ENCODE data around the gene OPCML. TPM values are rescaled to one million over a fixed set of nuclear protein-coding genes. Genes with fewer than 3 reads are reported as not detected.

The OPCML gene
- total RNA-seq, 1 donor from 2014 or later = not detected

GRCh38 chr11:133064961-133065360 is 467.3 kb downstream of the OPCML start:
- no peak for DNase-seq

DNA sequence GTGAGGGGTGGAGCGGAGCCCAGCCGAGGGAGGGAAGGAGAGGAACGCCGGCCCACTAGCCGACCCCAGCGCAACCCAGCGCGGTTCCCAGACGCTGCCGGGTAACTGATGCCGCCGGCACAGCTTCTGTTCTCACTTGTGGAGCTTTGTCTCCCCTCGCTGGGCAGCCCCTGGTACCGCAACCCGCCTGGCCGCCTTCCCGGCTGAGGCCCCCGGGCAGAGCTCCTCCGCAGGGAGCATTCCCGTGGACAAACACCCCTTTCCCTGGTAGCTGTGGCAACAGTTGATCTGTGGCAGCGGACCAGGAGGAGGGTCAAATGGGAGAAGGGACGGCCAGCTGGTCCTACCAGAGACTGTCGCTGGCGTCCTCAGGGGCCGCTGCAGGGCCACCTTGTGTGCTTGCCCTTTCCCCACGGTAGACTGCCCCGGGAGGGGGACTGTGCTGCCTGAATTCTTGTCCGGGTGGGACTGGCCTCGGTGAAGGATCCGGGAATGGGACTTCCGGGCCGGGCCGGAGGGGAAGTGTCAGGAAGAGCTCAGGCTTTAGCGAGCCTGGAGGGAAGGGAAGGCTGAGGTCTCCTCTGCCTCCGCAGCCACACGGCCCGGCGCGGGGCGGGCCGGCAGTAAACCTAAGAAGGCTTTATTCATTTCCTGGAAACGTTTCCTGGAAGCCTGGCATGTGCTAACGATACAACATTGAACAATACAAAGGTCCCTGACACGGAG is 468.0 kb downstream of the OPCML start:
- peak; percentile 76 for DNase-seq

GRCh38 chr11:133058501-133058900 is 473.8 kb downstream of the OPCML start:
- no peak for DNase-seq

DNA sequence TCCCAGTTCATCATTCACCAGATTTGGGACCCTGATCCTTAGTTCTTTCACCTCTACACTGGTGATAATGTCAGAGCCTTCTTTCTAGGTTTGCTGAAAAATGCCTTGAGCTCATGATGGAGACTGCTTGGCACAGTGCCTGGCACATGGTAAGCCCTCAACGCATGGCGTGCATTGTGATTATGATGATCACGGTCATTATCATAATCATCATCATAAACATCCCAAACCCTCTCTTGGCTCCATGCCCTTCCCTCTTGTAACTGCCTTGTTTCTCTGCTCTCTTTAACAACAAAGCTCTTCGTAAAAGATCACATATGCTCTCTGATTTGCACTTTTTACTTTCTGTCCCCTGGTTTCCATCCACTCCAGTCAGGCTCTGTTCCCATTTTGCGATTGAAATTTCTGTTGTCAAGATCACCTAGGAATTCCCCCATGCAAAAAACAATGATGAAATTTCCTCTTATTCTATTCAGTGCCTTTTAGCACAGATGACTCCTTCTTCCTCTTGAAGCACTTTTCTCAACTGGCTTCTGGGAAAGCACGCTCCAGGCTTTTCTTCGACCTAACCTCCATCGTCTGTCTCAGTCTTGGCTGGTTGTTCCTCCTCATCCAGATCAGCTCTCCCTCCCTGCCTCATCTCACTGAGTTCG is 479.1 kb downstream of the OPCML start:
- peak; percentile 28 for DNase-seq

DNA sequence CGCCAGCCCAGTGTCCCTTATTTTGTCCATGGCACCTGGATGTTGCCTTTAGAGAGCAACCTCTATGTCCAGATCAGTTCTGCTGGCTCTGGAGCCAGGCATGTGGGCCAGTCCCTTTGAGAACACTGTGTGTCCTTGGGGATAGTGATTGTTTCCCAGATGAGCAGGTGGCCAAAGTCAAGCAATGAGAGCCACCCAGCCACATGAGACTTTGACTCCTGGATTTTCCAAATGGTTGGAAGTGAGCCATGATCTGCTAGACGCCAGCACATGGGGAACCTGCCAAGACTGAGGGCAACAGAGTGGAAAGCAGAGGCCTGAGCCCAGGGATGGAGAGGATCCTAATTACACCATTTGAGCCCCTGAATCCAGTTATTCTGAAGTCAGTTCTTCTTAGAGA is 479.8 kb downstream of the OPCML start:
- no peak for DNase-seq

DNA sequence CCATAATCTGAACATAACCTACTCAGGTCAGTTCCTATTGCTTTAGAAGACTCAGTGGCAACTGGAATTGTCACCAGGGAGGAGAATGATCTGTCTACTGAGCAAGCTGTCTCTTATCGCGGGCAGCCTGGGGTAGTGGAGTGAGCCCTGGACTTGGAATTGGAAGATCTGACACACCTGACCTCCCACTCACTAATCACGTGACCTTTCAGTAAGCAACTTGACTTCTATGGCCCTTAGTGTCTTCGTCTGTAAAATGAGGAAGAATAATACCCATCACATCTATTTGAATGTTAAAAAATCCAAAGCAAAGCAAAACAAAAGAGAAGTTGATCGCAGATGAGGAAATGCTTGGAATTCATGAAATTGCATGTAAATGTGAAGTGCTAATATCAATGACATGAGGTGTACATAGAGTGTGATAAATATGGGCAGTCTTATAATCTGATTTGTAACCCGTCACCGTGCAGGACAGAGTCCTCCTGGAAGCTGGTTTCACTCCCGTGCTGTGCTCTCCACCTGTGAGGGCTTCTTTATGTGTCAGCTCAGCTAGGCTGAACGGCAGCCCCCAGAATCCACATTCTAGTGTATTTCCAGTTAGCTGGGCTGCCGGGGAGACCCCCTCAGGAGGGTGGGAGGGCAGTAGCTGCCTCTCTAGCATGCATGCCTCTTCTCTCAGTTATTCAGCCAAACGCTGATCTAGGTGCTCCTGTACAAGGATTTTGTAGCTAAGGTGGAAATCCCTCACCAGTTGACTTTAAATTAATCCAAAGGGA is 482.9 kb downstream of the OPCML start:
- DNase-seq = no peak

DNA sequence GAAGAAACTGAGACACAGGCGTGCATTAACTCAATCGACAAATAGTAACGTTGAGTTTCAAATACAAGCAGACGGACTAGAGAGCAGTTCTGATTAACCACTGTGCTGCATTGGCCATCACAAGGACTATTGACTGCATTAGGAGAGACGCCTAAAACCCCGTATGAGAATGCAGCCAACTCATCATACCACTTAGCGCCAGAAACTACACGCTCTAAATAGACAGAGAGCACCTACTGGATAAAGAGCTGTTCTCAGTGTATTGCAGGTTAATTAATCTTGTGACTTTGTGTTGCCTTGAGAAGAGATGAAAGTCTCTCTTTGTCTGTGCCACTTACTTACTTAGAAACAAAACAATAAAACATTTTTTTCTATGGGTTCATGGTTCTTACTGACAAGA is 484.0 kb downstream of the OPCML start:
- no peak for DNase-seq

GRCh38 chr11:133047771-133048115 is 484.6 kb downstream of the OPCML start:
- DNase-seq = no peak

DNA sequence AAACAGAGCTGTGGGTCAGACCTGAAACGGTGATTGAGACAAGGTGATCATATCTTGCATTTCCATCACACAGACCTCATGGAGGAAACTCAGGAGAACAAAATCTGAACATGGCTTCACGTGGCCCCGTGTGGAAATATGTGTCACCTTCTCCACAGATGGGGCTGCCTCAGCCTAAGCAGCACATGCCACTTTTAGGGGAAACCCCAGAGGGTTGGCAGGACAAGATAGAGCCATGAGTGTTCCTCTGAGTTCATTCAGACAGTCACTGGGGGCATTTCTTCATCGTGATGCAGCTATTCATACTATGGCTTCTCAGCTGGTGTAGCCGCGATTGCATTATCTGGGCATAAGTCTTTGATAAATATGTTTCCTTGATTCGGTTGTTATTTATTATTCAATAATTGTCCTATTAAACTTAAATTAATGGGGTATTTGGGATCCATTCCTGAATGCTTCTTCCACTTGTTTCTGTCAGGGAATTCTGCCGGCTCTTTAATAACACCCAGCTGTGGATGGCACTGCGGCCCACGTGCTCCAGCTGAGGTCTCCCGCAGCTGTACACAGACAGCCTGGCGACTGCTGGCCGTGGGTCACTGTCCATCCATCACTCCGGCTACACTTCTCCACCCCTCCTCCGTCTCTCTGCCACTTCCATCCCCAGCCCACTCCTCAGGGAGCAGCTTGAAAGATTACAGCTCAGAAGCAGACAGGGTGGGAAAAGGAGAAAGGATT is 485.1 kb downstream of the OPCML start:
- DNase-seq = no peak

DNA sequence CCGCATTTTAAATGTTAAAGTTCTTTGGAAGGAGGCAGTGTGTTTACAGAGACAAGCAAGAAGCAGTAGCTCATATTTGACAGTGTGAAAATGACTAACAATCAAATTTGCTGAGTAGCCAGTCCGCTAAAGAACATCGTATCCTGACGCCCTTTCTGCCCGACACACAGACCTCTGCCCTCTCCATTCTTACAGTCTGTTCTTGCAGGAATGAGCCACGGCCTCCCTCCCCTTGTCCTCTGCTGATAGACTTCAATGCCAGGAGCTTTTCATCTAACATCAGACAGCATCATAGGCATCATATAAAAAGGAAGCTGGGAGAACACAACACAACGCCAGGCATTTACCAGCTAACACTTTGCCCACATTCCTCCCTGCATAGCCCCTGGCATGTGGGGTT is 486.0 kb downstream of the OPCML start:
- DNase-seq = no peak

DNA sequence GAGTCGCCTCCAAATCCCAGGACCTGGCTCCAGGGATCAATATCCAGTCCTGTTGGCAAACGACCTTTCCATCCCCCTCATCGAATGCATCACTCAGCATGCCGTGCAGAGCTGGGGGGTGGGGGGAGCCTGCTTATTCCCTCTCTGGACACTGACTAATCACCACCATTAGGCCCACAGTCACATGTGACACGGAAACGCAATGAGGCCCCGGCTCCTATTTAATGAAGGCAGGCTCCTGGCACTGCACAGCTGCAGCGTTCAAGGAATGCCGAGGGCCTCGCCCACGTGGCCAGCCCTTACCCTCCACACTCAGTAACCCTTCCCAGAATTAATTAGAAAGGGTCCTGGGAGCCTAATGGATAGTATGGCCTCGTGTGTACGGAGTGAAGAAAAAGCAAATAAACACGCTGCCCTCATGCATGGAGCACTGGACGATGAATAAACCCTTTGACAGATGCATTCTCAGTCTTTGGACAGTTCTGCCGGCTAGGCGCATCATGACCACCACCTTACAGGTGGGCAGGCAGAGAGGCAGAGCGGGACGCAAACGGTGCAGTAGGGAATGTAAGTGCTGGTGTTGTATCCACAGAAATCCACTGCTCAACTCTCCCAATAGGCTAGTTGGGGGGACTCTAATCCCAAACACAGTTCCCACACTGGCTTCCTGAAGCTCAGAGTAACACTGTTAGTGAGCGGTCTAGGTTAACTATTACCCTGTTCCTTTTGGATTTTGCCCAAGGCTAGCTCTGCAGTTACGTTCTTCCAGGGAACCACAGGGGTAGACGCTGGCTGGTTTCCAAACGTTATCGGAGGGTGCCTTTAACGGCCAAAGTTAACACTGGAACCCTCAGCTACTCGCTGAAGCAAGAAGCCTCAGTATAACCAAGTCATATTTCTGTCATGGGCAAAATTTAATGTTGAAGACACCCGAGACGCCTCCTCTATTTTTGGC is 490.1 kb downstream of the OPCML start:
- DNase-seq = no peak

GRCh38 chr11:133041181-133041580 is 491.1 kb downstream of the OPCML start:
- DNase-seq = no peak

GRCh38 chr11:133040289-133040900 is 491.9 kb downstream of the OPCML start:
- peak; percentile 21 for DNase-seq

DNA sequence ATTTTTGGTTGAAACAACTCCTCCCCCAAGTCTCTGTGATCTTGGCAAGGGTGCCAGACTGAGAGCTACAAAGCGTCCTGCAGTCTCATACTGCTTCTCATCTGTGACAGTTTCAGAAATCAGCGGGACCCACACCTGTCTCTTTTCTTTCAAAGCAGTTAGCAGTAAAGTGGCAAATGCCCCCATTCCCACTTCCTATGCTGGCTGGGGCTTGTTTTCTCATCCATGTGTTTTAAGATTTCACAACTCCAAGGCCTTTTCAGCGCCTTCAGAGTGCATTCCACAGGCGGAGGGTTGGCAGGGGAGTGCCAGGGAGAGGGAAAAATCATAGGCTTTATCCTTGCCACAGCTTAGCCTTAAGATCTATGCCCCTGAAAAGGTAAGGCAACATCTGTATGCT is 493.5 kb downstream of the OPCML start:
- DNase-seq = no peak

DNA sequence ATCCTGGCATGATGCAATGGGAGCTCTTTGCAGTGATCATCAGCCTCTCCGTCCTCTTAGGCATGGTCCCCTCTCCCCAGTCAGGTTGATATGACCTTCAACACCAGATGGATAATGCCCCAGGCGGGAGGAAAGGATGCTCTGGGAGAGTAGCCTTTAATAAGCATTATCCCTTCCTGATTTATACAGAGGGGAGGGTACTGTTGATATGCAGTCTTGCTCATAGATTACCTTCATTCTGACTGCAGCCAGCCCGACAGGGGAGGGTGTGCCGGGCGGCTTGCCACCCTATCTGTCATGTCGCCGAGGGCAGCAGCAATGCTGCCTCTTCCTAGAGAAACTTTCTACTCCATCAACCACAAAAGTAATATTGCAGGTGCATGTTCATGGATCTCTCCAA is 497.4 kb downstream of the OPCML start:
- DNase-seq = no peak

GRCh38 chr11:133029107-133029506 is 503.2 kb downstream of the OPCML start:
- no peak for DNase-seq

DNA sequence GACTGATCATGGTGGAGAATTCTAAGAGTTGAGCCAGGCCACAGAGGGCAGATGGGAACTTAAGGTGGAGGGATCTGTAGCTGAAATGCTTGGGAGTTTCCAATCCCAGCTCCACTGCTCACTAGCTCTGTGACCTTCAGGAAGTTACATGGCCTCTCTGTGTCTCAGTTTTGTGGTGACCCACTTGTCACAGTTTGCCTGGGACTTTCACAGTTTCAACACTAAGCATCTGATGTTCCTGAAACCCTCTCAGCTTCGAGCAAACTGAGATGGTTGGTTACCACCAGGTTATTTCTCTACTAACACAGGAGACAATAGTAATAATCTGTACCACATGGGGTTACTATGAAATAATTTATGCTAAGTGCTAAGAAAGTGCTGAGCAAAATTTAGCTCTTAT is 505.3 kb downstream of the OPCML start:
- no peak for DNase-seq

DNA sequence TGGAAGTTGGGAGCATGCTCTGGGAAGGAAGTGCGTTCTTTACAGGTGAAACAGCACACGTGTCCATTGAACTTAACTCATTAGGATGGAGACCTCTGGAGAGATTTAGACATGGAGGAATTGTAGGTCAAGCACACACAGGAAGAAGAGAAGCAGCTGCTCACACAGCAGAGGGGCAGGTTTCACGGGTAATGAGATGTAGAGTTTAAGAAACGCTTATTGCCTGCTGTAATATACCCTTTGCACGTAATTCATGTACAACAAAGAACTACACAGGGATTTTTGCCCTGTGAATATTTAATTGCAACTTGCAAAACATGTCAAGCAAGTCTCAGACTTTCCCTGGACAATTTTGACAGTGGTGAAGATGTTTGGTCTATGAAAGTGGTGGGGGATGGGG is 508.0 kb downstream of the OPCML start:
- DNase-seq = no peak

GRCh38 chr11:133023232-133023631 is 509.1 kb downstream of the OPCML start:
- no peak for DNase-seq

DNA sequence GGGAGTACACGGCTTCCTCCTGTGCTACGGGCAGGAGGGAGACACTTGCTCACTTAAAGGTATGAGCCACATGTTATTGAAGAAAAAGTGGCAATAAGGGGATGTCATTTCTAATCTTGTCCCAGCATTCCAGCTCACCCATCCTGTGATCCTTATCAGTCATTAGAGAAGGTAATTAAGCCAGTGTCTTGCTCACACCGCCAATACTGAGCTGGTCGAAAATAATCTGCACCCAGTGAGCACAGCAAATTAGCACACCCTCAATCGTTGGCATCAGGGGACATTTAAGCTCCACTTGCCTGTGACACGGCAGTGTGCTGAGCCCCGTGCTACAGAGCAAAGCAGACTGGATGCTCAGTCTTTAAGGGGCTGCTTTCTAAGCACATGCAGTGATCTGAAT is 510.7 kb downstream of the OPCML start:
- no peak for DNase-seq

DNA sequence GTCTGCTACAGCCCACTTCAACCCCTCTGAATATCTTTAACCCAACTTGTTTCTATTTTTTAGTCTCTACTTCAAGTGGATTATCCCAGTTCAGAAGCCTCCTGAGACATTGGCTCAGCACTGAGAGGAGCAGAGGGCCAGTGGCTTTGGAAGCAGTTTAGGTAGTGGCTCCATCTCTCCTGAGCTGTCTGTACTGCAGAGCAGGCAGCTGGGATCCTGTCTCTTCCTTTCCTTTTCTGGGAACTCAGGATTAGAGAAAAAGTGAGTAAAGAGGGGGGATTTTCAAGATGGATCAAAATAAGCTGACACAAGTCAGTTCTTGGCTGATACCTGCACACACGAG is 512.0 kb downstream of the OPCML start:
- DNase-seq = no peak
